GM23338 (cell line): ENCODE data around the gene PCGF3. TPM values are rescaled to one million over a fixed set of nuclear protein-coding genes. Genes with fewer than 3 reads are reported as not detected.

Source experiments
- ATAC-seq: fragments of 200-7000 bp; cut with Tn5 transposase; 3 replicates; pipeline ENCODE4 v1.9.1; 2020
- DNase-seq: peaks from one replicate; pipeline ENCODE4 v3.0.0-alpha.2; 2015; ENCODE audit warnings: low spot score
- H2AFZ ChIP-seq: fragments of 200-600 bp; sonication (generic); 2 replicates; pipeline ENCODE4 v1.8.0; 2016; ENCODE audit warnings: antibody characterized with exemption, mild to moderate bottlenecking, moderate library complexity
- H3F3A ChIP-seq: fragments of 200-600 bp; sonication (generic); replicated peaks from 2 replicates; pipeline ENCODE4 v1.8.0; 2017; ENCODE audit warnings: antibody characterized with exemption, mixed run types, low read depth
- H3K27ac ChIP-seq: fragments of 200-600 bp; sonication (generic); 2 replicates; pipeline ENCODE4 v1.6.1; 2016; ENCODE audit warnings: low read depth
- H3K27me3 ChIP-seq: fragments of 200-600 bp; sonication (generic); 2 replicates; pipeline ENCODE4 v1.8.0; 2016; ENCODE audit warnings: mild to moderate bottlenecking, mixed run types, moderate library complexity; ENCODE audit not compliant: insufficient read depth
- H3K36me3 ChIP-seq: fragments of 200-600 bp; sonication (generic); 2 replicates; pipeline ENCODE4 v1.8.0; 2016; ENCODE audit warnings: mild to moderate bottlenecking; ENCODE audit not compliant: insufficient read depth
- H3K4me1 ChIP-seq: fragments of 200-600 bp; sonication (generic); 2 replicates; pipeline ENCODE4 v1.8.0; 2016; ENCODE audit warnings: mild to moderate bottlenecking, moderate library complexity; ENCODE audit not compliant: insufficient read depth
- H3K4me2 ChIP-seq: fragments of 200-600 bp; sonication (generic); 2 replicates; pipeline ENCODE4 v1.7.1; 2017; ENCODE audit warnings: mixed run types
- H3K4me3 ChIP-seq: fragments of 200-600 bp; sonication (generic); 2 replicates; pipeline ENCODE4 v1.6.1; 2016; ENCODE audit warnings: mixed run types
- H3K79me2 ChIP-seq: fragments of 200-600 bp; sonication (generic); replicated peaks from 2 replicates; pipeline ENCODE4 v1.8.0; 2017; ENCODE audit warnings: mild to moderate bottlenecking; ENCODE audit not compliant: insufficient read depth
- H3K9me2 ChIP-seq: fragments of 200-600 bp; sonication (generic); 2 replicates; pipeline ENCODE4 v1.8.0; 2017; ENCODE audit not compliant: insufficient read depth
- H4K20me1 ChIP-seq: fragments of 200-600 bp; sonication (generic); replicated peaks from 2 replicates; pipeline ENCODE4 v1.8.0; 2017; ENCODE audit warnings: mild to moderate bottlenecking; ENCODE audit not compliant: insufficient read depth
- H3K27ac Mint-ChIP-seq: 2 replicates; pipeline ENCODE4 v1.8.0; 2020; ENCODE audit warnings: inconsistent platforms, mild to moderate bottlenecking, moderate library complexity, mixed read lengths
- H3K27me3 Mint-ChIP-seq: 3 replicates; pipeline ENCODE4 v1.8.0; 2022; ENCODE audit warnings: low read depth, mild to moderate bottlenecking, moderate library complexity, mixed read lengths, inconsistent platforms; ENCODE audit not compliant: insufficient read depth, poor library complexity
- H3K36me3 Mint-ChIP-seq: 3 replicates; pipeline ENCODE4 v1.8.0; 2021; ENCODE audit warnings: low read depth, mild to moderate bottlenecking, inconsistent platforms, moderate library complexity, mixed read lengths
- H3K4me1 Mint-ChIP-seq: 3 replicates; pipeline ENCODE4 v1.8.0; 2020; ENCODE audit warnings: mild to moderate bottlenecking, inconsistent platforms, mixed read lengths
- H3K4me3 Mint-ChIP-seq: 3 replicates; pipeline ENCODE4 v1.8.0; 2021; ENCODE audit warnings: moderate library complexity, mild to moderate bottlenecking, inconsistent platforms, mixed read lengths
- H3K9me3 Mint-ChIP-seq: 3 replicates; pipeline ENCODE4 v1.8.0; 2020; ENCODE audit warnings: moderate library complexity, mild to moderate bottlenecking, inconsistent platforms, mixed read lengths
- CTCF ChIP-seq, 2 experiments: fragments of 200-600 bp in 1 of 2; sonication (generic) in 1 of 2; conservative IDR thresholded peaks; 2 replicates each; pipeline versions ENCODE4 v1.5.1 to v1.6.1; 2016 to 2017; ENCODE audit warnings: antibody characterized with exemption in 2 of 2, low read depth in 2 of 2, mild to moderate bottlenecking in 2 of 2, moderate library complexity in 1 of 2
- ETS1 ChIP-seq: IDR thresholded peaks from 2 replicates; pipeline ENCODE4 v1.6.1; 2016; ENCODE audit warnings: antibody characterized with exemption
- EZH2 ChIP-seq: fragments of 200-600 bp; sonication (generic); IDR thresholded peaks from one replicate; pipeline ENCODE4 v1.8.0; 2017; ENCODE audit warnings: antibody characterized with exemption, mild to moderate bottlenecking, low read depth; ENCODE audit not compliant: unreplicated experiment
- JUNB ChIP-seq: IDR thresholded peaks from one replicate; pipeline ENCODE4 v1.6.1; 2016; ENCODE audit warnings: antibody characterized with exemption; ENCODE audit not compliant: unreplicated experiment
- NANOG ChIP-seq: IDR thresholded peaks from 2 replicates; pipeline ENCODE4 v1.6.1; 2016; ENCODE audit warnings: antibody characterized with exemption, borderline replicate concordance
- POLR2AphosphoS5 ChIP-seq: IDR thresholded peaks from 2 replicates; pipeline ENCODE4 v1.6.1; 2016; ENCODE audit warnings: antibody characterized with exemption, low read depth
- REST ChIP-seq: IDR thresholded peaks from one replicate; pipeline ENCODE4 v1.6.1; 2018; ENCODE audit warnings: antibody characterized with exemption; ENCODE audit not compliant: unreplicated experiment
- STAT1 ChIP-seq: IDR thresholded peaks from one replicate; pipeline ENCODE4 v1.6.1; 2016; ENCODE audit warnings: antibody characterized with exemption; ENCODE audit not compliant: unreplicated experiment
- ZNF331 ChIP-seq: fragments of 250-450 bp; sonication (Bioruptor Pico); IDR thresholded peaks from 2 replicates; pipeline ENCODE4 v1.5.0; 2020; ENCODE audit warnings: low read depth, mild to moderate bottlenecking, moderate library complexity
- ZNF462 ChIP-seq: fragments of 250-450 bp; sonication (Bioruptor Pico); IDR thresholded peaks from 2 replicates; pipeline ENCODE4 v1.5.0; 2020; ENCODE audit warnings: mild to moderate bottlenecking, moderate library complexity
- polyA plus RNA-seq: library from polyadenylated mRNA; unstranded; fragments of >200 nt; fragmentation: Nextera tagmentation; extraction: Ambion mirVana; gene quantifications from 2 replicates; pipeline ENCODE4 v1.2.1, GENCODE V29; 2016
- total RNA-seq: library from RNA; depleted of rRNA; stranded (reverse); fragments of >200 nt; shearing (Covaris generic); gene quantifications from 2 replicates; pipeline ENCODE4 v1.2.3, GENCODE V29; 2014

PCGF3 gene
- total and polyA plus RNA-seq, 2 experiments from 2014 or later: 33.1 to 49.0 TPM

GRCh38 chr4:717601-718320 lies 12.1 kb downstream of the PCGF3 start (continued):
- TF ChIP-seq ETS1 (no peak), CTCF (conservative IDR thresholded peaks at IDR 0.05; ENCODE audit: low read depth in 2 of 2) (no peak), POLR2AphosphoS5 (no peak), EZH2 (no peak), ZNF331 (no peak), STAT1 (no peak)

- Mint-ChIP-seq H3K4me1 (no peaks in the 10 kb centered on the region; the same call in 2 of the 3 replicates), H3K4me3 (no peak overlapping the region), H3K9me3 (no peaks in the 10 kb centered on the region; the same call in 2 of the 3 replicates), H3K36me3 (peaks cover 38% of the 10 kb centered on the region), H3K27ac (no peak overlapping the region), H3K27me3 (peaks cover 9% of the 10 kb centered on the region)
- Histone ChIP-seq H3K4me1 (no peaks in the 10 kb centered on the region), H2AFZ (no peak overlapping the region), H4K20me1 (peaks cover 21% of the 10 kb centered on the region), H3F3A (no peaks in the 10 kb centered on the region), H3K4me3 (no peak overlapping the region), H3K27me3 (no peaks in the 10 kb centered on the region), H3K27ac (no peak overlapping the region), H3K4me2 (no peak overlapping the region), H3K36me3 (no peaks in the 10 kb centered on the region), H3K79me2 (peaks cover 59% of the 10 kb centered on the region), H3K9me2 (no peaks in the 10 kb centered on the region)
- DNase-seq (no peak), ATAC-seq (no peak)
- TF ChIP-seq ETS1: no peak
- no peak for TF ChIP-seq ZNF462
- no peak for TF ChIP-seq NANOG
- no peak for TF ChIP-seq JUNB
- TF ChIP-seq REST: no peak
- no peak for TF ChIP-seq POLR2AphosphoS5
Measured at GRCh38 chr4:718460-718859, 12.8 kb downstream of the PCGF3 start.
